K562 (cell line): ENCODE measurements around the gene ZNF350. TPM values are rescaled to one million over a fixed set of nuclear protein-coding genes. Genes with fewer than 3 reads are reported as not detected.

Experiments
- ATAC-seq: fragments of 200-7000 bp; cut with Tn5 transposase; 3 replicates; pipeline ENCODE4 v1.9.1; 2020; ENCODE audit warnings: moderate library complexity
- BruUV-seq: library from RNA; stranded (reverse); fragments of 400-500 nt; replicated peaks from 2 replicates; lab custom pipeline; 2021; lab: Mats Ljungman, UMichigan
- CTCF ChIA-PET: fragments of 300-600 bp; formaldehyde crosslinking; extraction: SDS; loops from one replicate; lab custom pipeline; 2021; ENCODE audit warnings: low intra/inter-chr PET ratio; lab: Yijun Ruan, JAX
- POLR2A ChIA-PET: fragments of 300-600, 350-650 bp; sonication (Branson Sonifier 250); formaldehyde crosslinking; extraction: SDS; loops from one replicate; lab custom pipeline; 2021; ENCODE audit warnings: antibody characterized with exemption, inconsistent platforms; lab: Yijun Ruan, JAX
- DNase-seq, 4 experiments: peaks; one replicate each; pipeline versions ENCODE4 v3.0.0 to v3.0.0-alpha.2; 2011 to 2018; ENCODE audit warnings: low spot score in 3 of 4, mixed read lengths in 3 of 4; ENCODE audit errors: extremely low read depth in 1 of 4
- FAIRE-seq: peaks from 2 replicates; lab custom pipeline; 2011; peaks lifted over from hg19 to GRCh38; lab: Jason Lieb, UNC
- H2AFZ ChIP-seq: 2 replicates; pipeline ENCODE4 v1.6.0; 2011; ENCODE audit warnings: low read depth, low read length, control low read depth, inconsistent platforms
- H3K27ac ChIP-seq: fragments of 200-600 bp; 3 replicates; pipeline ENCODE4 v1.8.0; 2011; ENCODE audit warnings: low read depth, mild to moderate bottlenecking, control low read depth, inconsistent platforms, low read length, moderate library complexity, mixed read lengths; ENCODE audit errors: extremely low read depth
- H3K27me3 ChIP-seq, 2 experiments: fragments of 300-600 bp in 1 of 2; 2 replicates in 1 of 2; 3 replicates in 1 of 2; pipeline versions ENCODE4 v1.6.0 to v1.8.0; 2011; ENCODE audit warnings: inconsistent platforms in 2 of 2, low read length in 2 of 2, mild to moderate bottlenecking in 1 of 2, mixed read lengths in 1 of 2, moderate library complexity in 1 of 2; ENCODE audit not compliant: control insufficient read depth in 2 of 2, insufficient read depth in 2 of 2
- H3K36me3 ChIP-seq: fragments of 300-600 bp; 3 replicates; pipeline ENCODE4 v1.8.0; 2011; ENCODE audit warnings: mild to moderate bottlenecking, low read length, inconsistent platforms; ENCODE audit not compliant: control insufficient read depth, insufficient read depth
- H3K4me1 ChIP-seq, 2 experiments: fragments of 200-600 bp in 1 of 2; replicated peaks in 1 of 2; 2 replicates in 1 of 2; 3 replicates in 1 of 2; pipeline versions ENCODE4 v1.5.1 to v1.8.0; 2011; ENCODE audit warnings: inconsistent platforms in 2 of 2, low read length in 2 of 2, mild to moderate bottlenecking in 1 of 2, mixed read lengths in 1 of 2, moderate library complexity in 1 of 2; ENCODE audit not compliant: control insufficient read depth in 2 of 2, insufficient read depth in 2 of 2
- H3K4me2 ChIP-seq: 2 replicates; pipeline ENCODE4 v1.6.1; 2011; ENCODE audit warnings: low read length, control low read depth, inconsistent platforms, mixed read lengths; ENCODE audit not compliant: insufficient read depth
- H3K4me3 ChIP-seq: fragments of 200-600 bp; sonication (generic), shearing (Covaris generic); 2 replicates; pipeline ENCODE4 v1.5.1; 2016; ENCODE audit warnings: control low read depth, inconsistent platforms
- H3K79me2 ChIP-seq: fragments of 200-600 bp; 3 replicates; pipeline ENCODE4 v1.8.0; 2011; ENCODE audit warnings: low read length, inconsistent platforms; ENCODE audit not compliant: control insufficient read depth, insufficient read depth
- H3K9ac ChIP-seq, 2 experiments: 2 replicates each; pipeline versions ENCODE4 v1.6.0 to v1.6.1; 2011; ENCODE audit warnings: low read depth in 2 of 2, low read length in 2 of 2, control low read depth in 1 of 2, inconsistent platforms in 1 of 2, mild to moderate bottlenecking in 1 of 2, mixed read lengths in 1 of 2; ENCODE audit not compliant: insufficient read depth in 1 of 2
- H3K9me1 ChIP-seq: one replicate; pipeline ENCODE4 v1.6.0; 2011; ENCODE audit warnings: inconsistent platforms, mild to moderate bottlenecking, low read length, moderate library complexity; ENCODE audit not compliant: control insufficient read depth, insufficient read depth
- H3K9me3 ChIP-seq: replicated peaks from 2 replicates; pipeline ENCODE4 v1.5.1; 2011; ENCODE audit warnings: low read depth, low read length, inconsistent platforms; ENCODE audit not compliant: control insufficient read depth, insufficient read depth
- H4K20me1 ChIP-seq: replicated peaks from 2 replicates; pipeline ENCODE4 v1.6.1; 2011; ENCODE audit warnings: low read length, inconsistent platforms, mixed read lengths; ENCODE audit not compliant: control insufficient read depth, insufficient read depth
- ARID1B ChIP-seq: fragments of 450-650 bp; IDR thresholded peaks from 2 replicates; pipeline ENCODE4 v1.6.1; 2016; ENCODE audit warnings: antibody characterized with exemption, mild to moderate bottlenecking, inconsistent platforms
- CTCFL ChIP-seq: IDR thresholded peaks from 2 replicates; pipeline ENCODE4 v1.6.1; 2011; ENCODE audit warnings: borderline replicate concordance, low read depth, mild to moderate bottlenecking, moderate library complexity, low read length; ENCODE audit not compliant: insufficient read depth, poor library complexity, severe bottlenecking
- ILF3 ChIP-seq: fragments of 450-650 bp; IDR thresholded peaks from 2 replicates; pipeline ENCODE4 v1.6.1; 2018; ENCODE audit warnings: antibody characterized with exemption, mild to moderate bottlenecking, moderate library complexity, borderline replicate concordance
- MNT ChIP-seq, 2 experiments: fragments of 450-650 bp; conservative IDR thresholded peaks; 2 replicates each; pipeline ENCODE4 v1.6.1; 2017; ENCODE audit warnings: mild to moderate bottlenecking in 2 of 2, moderate library complexity in 2 of 2
- NR2C2 ChIP-seq, 2 experiments: fragments of 200-800 bp in 1 of 2; sonication (Bioruptor generic) in 1 of 2; sonication (generic) in 1 of 2; formaldehyde crosslinking in 1 of 2; IDR thresholded peaks; 2 replicates each; pipeline versions ENCODE4 v1.6.1 to v1.8.0; 2016 to 2022; ENCODE audit warnings: mild to moderate bottlenecking in 1 of 2, missing compliant biosample characterization in 1 of 2, missing genetic modification characterization in 1 of 2, missing genetic modification reagents in 1 of 2
- PREB ChIP-seq: sonication (generic); formaldehyde crosslinking; IDR thresholded peaks from 2 replicates; pipeline ENCODE4 v1.8.1; 2023; ENCODE audit warnings: mild to moderate bottlenecking, missing genetic modification reagents
- SMAD1 ChIP-seq: fragments of 150-350 bp; IDR thresholded peaks from 2 replicates; pipeline ENCODE4 v1.6.1; 2014; ENCODE audit warnings: low read length, low read depth; ENCODE audit not compliant: partially characterized antibody
- U2AF1 ChIP-seq: fragments of 200-400 bp; formaldehyde crosslinking; optimal IDR thresholded peaks from 2 replicates; pipeline ENCODE3; 2017; ENCODE audit warnings: mild to moderate bottlenecking, low read depth, low read length, moderate library complexity
- ZBTB11 ChIP-seq, 3 experiments: fragments of 200-800 bp in 1 of 3; fragments of 250-450 bp in 1 of 3; fragments of 450-650 bp in 1 of 3; sonication (Bioruptor Pico) in 1 of 3; sonication (Bioruptor generic) in 1 of 3; formaldehyde crosslinking in 1 of 3; IDR thresholded peaks; 2 replicates each; pipeline versions ENCODE4 v1.6.1 to v1.8.0; 2016 to 2022; ENCODE audit warnings: mild to moderate bottlenecking in 2 of 3, missing genetic modification characterization in 2 of 3, missing compliant biosample characterization in 1 of 3, moderate library complexity in 1 of 3
- WGBS: fragments of 100-300 bp; shearing (Covaris generic); methylation state at CpG from one replicate; pipeline ENCODE4 v1.1.6; 2016; ENCODE audit warnings: low coverage, mixed read lengths; ENCODE audit not compliant: insufficient coverage; ENCODE audit errors: missing lambda C conversion rate; 5-methylcytosine and 5-hydroxymethylcytosine counted together
- in situ Hi-C: fragments of 300-500 bp; cut with MboI; formaldehyde crosslinking; loops from 4 replicates; pipeline ENCODE4 v1.15.0; 2018; ENCODE audit warnings: inconsistent platforms, mixed read lengths
- intact Hi-C: fragments of 100-400 bp; cut with micrococcal nuclease; formaldehyde crosslinking; loops from 2 replicates; pipeline ENCODE4 v1.14.2; 2022
- polyA plus RNA-seq, 8 experiments: library from polyadenylated mRNA; depleted of rRNA in 4 of 8; stranded (reverse) in 5 of 8; unstranded in 3 of 8; fragments of >200 nt; fragmentation: Nextera tagmentation in 2 of 8; fragmentation: Illumina TruSeq in 1 of 8; extraction: Ambion mirVana in 2 of 8; extraction: Trizol in 1 of 8; gene quantifications; 2 replicates each; pipeline versions ENCODE4 v1.2.1 to v1.2.3, GENCODE V29; 2011 to 2014; ENCODE audit warnings: inconsistent platforms in 1 of 8, missing spikeins in 1 of 8
- total RNA-seq, 7 experiments: library from RNA; depleted of rRNA in 6 of 7; stranded (reverse); fragments of >200 nt in 6 of 7; fragmentation: Illumina TruSeq in 2 of 7; extraction: Trizol in 2 of 7; gene quantifications; 2 replicates each; pipeline versions ENCODE4 v1.2.1 to v1.2.3, GENCODE V29; 2011 to 2021; ENCODE audit warnings: low replicate concordance in 1 of 7

The ZNF350 gene
- total and polyA plus RNA-seq, 9 of the 15 experiments (the other 6 are each of a cell fraction or from before 2014, with no cell fraction given), result 1.7 to 4.8 (median 2.9) TPM

- Histone ChIP-seq H3K79me2 (peaks cover 7% of the 10 kb centered on the region; the same call in 1 of the 3 replicates), H3K9me3 (peaks cover 9% of the 10 kb centered on the region), H3K4me2 (no peak overlapping the region), H3K4me1 (no peaks in the 10 kb centered on the region), H3K4me3 (no peak overlapping the region), H2AFZ (no peak overlapping the region), H3K9me1 (no peaks in the 10 kb centered on the region)
- FAIRE-seq (no peak), DNase-seq (no peak)
- POLR2A ChIA-PET, result no interaction called here
- intact Hi-C loops (no loop called here), in situ Hi-C loops (no loop called here)
- BruUV-seq, result no TSS peak
- TF ChIP-seq CTCFL, result no peak
- TF ChIP-seq ZBTB11 (CRISPR knock-in tag; IDR thresholded peaks at IDR 0.05), result no peak
- no peak for TF ChIP-seq U2AF1
- no peak for TF ChIP-seq PREB
- TF ChIP-seq MNT (conservative IDR thresholded peaks at IDR 0.05), result no peak
- TF ChIP-seq SMAD1, result no peak
- TF ChIP-seq ILF3, result no peak
- TF ChIP-seq ARID1B, result no peak
- TF ChIP-seq NR2C2 (CRISPR knock-in tag; IDR thresholded peaks at IDR 0.05), result no peak
- no peak for TF ChIP-seq NR2C2 (tag; IDR thresholded peaks at IDR 0.05)
- TF ChIP-seq, all 486 proteins: peak for 0
- no peaks in the 10 kb centered on the region for H3K36me3 ChIP-seq
- no peak overlapping the region for H3K9ac ChIP-seq
- no peaks in the 10 kb centered on the region for H3K27me3 ChIP-seq
- no peak for ATAC-seq
- CTCF ChIA-PET, result no interaction called here
- no peak overlapping the region for H3K27ac ChIP-seq
- WGBS, result 12% methylated on average over 4 of the region's 4 CpGs
- H4K20me1 ChIP-seq, result no peaks in the 10 kb centered on the region
Observed at GRCh38 chr19:51983361-51983760, 3.3 kb downstream of the ZNF350 start.
